NCI-H2227 treated with DMSO at 0.1 percent for 48 hours (cell line): Measurements from ENCODE around the gene TCF3.
"Not testable (repeated sequence)": the region's sequence is repeated elsewhere in the genome, so short reads cannot be mapped to it uniquely, and the experiment has no call there.

ENCODE experiments used
- DNase-seq: peaks from one replicate; lab custom pipeline; 2025; lab: John Stamatoyannopoulos, UW

The TCF3 gene

GRCh38 chr19:1672769-1673644 lies 20.6 kb upstream of the TCF3 start:
- DNase-seq: no peak

GRCh38 chr19:1672038-1672768 lies 19.8 kb upstream of the TCF3 start:
- no peak for DNase-seq

- DNase-seq: no peak
Observed at GRCh38 chr19:1671716-1672037, 19.3 kb upstream of the TCF3 start.

GRCh38 chr19:1670747-1671146 lies 18.3 kb upstream of the TCF3 start:
- DNase-seq: not testable (repeated sequence)

GRCh38 chr19:1668486-1669270 lies 16.3 kb upstream of the TCF3 start:
- no peak for DNase-seq

GRCh38 chr19:1668048-1668485 lies 15.7 kb upstream of the TCF3 start:
- DNase-seq: no peak

GRCh38 chr19:1665565-1666047 lies 13.2 kb upstream of the TCF3 start:
- DNase-seq: no peak

- no peak for DNase-seq
Observed at GRCh38 chr19:1663852-1664251, 11.4 kb upstream of the TCF3 start.

GRCh38 chr19:1663227-1663626 lies 10.8 kb upstream of the TCF3 start:
- not testable (repeated sequence) for DNase-seq

GRCh38 chr19:1661995-1662394 lies 9.6 kb upstream of the TCF3 start:
- no peak for DNase-seq

- DNase-seq: no peak
Observed at GRCh38 chr19:1659084-1659427, 6.6 kb upstream of the TCF3 start.

GRCh38 chr19:1658150-1659083 lies 6.0 kb upstream of the TCF3 start:
- DNase-seq: no peak

GRCh38 chr19:1657746-1658145 lies 5.3 kb upstream of the TCF3 start:
- no peak for DNase-seq

- DNase-seq: no peak
Observed at GRCh38 chr19:1656988-1657536, 4.6 kb upstream of the TCF3 start.

GRCh38 chr19:1655987-1656608 lies 3.7 kb upstream of the TCF3 start:
- DNase-seq: no peak

GRCh38 chr19:1655131-1655981 lies 2.9 kb upstream of the TCF3 start:
- DNase-seq: no peak

- DNase-seq: no peak
Observed at GRCh38 chr19:1654178-1654792, 1.9 kb upstream of the TCF3 start.

- DNase-seq: no peak
Observed at GRCh38 chr19:1653300-1653628, 849 bp upstream of the TCF3 start.

- no peak for DNase-seq
Observed at GRCh38 chr19:1651568-1652291, 685 bp downstream of the TCF3 start.
